Measurements from ENCODE around the gene PIP5K1B.

The PIP5K1B gene

DNA sequence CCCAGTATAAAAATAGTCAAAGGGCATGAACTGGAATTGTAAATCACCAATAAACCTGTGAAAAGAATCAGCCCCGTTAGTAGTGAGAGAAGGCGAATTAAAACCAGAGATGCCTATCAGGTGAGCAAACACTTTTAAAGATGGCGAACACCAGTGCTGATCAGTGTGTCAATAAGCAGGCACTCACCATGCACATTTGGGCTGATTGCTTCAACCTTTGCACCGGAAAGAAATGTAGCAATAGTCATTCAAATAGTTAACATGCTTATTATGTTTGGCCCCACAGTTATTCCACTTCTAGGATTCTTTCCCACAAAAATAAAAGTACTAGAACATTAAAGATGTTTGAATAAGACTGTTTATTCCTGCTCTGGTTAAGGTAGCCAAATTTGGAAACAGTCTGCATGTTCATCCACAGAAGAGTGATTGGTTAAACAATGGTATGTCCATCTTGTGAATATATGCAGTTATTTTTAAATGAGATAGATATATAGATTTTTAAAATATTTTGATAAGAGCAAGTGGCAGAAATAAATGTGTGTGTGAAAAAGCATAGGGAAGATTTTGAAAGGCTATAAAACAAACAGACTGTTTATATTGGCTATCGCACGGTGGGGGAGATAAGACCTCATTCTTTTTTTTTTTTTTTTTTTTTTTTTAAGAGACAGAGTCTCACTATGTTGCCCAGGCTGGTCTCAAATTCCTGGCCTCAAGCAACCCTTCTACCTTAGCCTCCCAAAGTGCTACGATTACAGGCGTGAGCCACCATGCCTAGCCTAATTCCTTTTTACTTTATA lies 112.2 kb downstream of the PIP5K1B start:
- DNase-seq (ENCODE audit: low spot score) = no peak

DNA sequence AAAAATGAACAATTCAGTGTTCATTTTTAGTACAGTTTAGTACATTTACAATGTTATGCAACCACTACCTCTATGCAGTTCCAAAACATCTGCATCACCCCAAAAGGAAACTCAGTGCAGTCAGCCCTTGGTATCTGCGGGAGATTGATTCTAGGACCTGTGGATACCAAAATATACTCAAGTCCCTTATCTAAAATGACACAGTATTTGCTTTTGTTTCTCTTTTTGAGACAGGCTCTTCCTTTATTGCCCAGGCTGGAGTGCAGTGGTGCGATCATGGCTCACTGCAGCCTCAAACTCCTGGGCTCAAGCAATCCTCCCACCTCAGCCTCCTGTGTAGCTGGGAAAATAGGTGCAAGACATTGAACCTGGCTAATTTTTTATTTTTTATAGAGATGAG lies 114.0 kb downstream of the PIP5K1B start:
- DNase-seq (ENCODE audit: low spot score) = no peak

DNA sequence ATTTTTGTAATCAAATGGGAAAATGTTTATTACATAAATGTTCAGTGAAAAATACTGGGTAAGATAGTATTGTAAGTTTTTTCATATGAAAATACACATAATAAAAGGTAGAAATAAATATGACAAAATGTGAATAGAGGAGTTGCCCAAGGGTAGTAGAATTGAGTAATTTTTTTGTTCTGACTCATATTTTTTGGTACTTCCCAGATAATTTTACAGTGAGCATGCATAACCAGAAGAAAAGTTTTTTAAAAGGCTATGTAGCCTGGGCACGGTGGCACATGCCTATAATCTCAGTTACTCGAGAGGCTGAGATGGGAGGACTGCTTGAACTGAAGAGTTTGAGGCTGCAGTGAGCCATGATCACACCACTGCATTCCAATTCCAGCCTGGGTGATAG lies 116.9 kb downstream of the PIP5K1B start:
- no peak for DNase-seq (ENCODE audit: low spot score)

DNA sequence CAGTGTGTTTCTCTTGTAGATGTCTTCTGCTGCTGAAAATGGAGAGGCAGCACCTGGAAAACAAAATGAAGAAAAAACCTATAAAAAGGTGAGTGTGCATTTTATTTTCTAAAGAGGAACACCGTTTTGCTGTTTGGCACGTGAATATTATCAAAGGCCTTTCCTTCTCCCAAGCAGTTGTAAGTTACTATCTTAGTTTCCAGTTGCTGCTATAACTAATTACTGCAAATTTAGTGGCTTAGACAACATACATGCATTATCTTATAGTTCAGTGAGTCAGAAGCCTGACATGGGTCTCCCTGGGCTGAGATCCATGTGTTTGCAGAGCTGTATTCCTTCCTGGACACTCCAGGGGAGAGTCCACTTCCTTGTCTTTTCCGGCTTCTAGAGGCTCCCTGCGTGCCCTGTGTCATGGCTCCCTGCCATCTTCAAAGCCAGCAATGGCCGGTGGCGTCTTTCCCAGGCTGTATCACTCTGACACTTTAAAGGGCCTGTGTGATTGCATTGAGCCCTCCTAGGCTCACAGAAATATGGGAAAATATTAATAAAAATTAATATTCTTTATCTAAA lies 117.6 kb downstream of the PIP5K1B start:
- DNase-seq (ENCODE audit: low spot score) = no peak

DNA sequence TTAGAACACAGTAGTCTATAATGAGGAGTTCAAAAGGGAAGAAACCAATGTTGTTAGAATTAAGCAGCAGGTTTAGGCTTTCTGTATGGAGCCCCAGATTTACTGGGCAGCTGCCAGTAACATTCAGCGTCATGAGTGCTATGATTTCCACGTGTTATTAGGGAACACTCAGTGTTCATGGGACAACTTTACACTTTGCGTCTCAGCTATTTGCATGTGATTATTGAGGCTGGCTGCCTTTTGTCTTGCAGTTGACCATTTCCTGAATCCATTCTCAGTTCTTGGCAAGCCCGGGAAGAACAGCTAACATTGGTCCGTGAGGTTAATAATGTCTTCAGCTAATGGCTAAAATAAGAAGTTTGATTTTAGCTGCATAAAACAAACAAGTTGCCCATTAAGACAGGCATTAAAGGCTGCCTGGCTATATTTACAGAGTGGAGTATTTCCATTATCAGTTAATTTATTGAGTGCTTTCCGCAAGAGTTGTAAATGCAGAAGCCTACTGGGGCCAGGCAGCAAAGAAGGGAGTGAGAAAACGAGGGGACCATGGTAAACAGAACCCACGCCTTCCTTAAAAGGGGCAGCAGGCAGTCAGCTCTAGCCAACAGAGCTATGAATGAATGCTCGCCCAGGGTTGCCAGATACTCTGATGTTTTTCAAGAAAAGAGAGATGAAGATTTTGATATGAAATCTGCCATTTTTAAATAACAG lies 120.9 kb downstream of the PIP5K1B start:
- no peak for DNase-seq (ENCODE audit: low spot score)

DNA sequence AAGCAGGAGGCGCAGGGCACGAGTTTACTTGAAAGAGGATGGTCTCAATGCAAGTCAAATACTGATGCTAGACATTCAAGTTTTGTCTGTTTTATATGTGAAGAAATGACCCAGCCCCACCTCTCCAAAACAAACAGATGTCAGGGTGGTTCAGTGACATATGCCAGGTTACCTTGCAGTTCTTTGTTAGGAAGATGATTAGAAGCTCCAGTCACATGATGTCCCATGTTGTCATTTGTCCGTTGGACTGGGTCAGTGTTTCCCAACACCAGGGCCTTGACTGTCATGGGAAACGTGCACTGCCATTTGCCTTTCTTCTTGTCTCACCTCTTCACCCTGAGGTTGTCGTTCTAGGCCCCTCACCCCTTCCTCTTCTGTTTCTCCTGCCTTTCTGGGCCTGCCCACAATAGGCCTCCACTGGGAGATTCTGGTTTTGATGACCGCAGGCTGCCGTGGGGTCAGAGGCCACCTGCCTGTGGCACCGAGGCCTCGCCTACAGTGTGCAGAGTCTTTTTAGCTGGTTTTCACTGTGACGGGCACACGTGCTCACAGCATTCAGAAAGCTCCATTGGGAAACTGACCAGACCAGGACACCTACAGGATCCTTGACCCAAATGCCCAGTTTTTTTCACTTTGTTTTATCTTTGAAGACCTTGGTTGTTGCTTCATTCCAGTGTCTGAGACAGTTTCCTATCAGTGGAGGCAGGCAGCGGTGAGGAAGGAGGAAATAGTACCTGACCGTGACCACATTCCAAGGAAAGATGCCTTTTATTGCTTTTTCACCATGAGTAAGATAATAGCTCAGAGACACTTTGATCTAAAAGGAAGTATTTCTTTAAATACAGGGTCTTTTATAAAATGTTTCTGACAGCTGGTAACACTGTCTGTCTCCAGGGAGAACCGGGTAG lies 123.1 kb downstream of the PIP5K1B start:
- DNase-seq (ENCODE audit: low spot score) = no peak

DNA sequence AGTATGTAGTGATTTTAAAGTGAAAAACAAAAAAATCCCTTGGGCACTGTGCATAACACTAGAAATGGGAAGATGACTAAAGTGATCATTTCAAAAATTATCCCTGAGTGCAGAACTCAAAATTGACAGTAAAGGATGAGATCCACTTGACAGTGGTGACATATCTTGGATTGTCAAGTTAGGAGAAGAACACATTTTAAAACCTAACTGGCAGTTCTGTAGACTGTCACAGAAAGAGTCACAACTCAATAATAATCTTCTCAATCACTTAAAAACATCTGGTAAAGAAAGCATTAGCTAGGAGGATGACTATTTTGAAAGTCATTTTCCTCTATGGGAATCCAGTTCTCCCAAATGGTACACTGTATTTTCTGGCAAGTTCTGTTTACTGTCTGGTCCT lies 127.1 kb downstream of the PIP5K1B start:
- no peak for DNase-seq (ENCODE audit: low spot score)

DNA sequence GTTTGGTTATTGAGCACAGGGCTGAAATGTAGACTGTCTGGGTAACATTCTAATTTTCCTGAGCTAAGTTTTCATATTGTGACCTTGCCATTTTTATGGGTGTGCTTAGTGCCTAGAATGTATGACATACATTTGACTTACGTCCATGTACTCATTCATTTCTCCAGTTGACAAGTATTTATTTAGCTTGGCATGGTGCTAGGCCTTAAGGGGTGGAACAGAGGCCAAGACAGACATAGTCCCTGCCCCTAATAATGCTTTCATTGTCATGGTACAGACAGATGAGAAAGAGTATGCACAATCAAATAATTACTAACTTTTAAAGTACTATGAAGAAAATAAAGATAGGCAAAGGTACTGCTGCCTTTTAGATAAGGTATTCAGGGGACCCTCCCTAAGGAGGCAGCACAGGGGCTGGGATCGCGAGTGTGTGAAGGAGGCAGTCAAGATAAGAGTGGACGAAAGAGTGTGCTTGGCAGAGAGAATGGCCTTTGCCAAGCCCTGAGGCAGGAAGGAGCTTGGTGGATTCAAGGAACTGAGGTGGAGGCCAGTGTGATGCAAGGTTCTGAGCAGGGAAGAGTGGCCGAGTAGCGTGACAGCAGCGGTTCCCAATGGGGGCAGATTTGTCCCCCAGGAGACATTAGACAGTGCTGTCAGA lies 128.0 kb downstream of the PIP5K1B start:
- peak; percentile 8 for DNase-seq (ENCODE audit: low spot score)

DNA sequence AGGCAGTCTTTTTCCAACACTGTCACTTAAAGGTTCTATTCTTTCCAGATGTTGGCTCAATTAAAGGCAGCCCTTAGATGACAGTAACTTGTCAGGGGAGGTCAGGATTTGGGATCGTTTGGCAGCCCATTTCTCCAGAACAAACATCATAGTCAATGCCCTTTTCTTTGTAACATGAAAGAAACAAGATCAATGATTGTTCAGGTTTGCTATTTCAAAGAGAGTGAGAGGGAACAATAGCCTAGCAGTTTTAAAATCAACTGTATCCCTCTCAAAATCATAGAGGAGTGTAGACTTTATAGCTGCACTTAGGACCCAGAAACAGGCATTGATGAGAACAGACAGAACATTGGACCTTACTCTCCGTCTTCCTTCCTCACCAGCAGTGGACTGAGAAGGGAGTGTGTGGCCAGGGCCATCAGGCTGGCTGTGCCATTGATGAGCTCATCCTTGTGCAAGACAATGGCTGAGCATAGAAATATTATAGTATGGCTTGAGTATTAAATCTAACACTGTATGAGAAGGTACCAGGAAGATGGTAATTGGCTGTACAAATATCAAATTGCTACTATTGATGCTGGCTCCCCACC lies 130.0 kb downstream of the PIP5K1B start:
- no peak for DNase-seq (ENCODE audit: low spot score)

DNA sequence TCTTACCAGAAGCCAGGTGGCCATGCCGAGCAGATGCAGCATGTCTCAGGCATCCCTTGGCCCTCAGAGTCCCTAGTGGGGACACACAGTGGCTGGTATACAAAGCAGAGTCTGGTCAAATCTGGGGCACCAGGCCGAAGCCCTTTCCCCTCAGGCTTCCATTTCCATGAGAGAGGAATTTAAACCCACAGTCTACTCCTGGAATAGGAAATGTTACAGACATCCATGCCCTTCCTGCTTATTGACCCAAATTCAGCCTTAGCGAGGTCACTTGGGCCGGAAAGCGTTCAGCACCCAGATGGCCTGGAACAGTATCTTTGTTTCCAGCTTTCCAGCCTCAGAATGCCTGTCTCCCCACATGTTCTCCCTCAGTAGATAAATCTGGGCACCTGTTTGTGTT lies 131.7 kb downstream of the PIP5K1B start:
- DNase-seq (ENCODE audit: low spot score) = no peak

DNA sequence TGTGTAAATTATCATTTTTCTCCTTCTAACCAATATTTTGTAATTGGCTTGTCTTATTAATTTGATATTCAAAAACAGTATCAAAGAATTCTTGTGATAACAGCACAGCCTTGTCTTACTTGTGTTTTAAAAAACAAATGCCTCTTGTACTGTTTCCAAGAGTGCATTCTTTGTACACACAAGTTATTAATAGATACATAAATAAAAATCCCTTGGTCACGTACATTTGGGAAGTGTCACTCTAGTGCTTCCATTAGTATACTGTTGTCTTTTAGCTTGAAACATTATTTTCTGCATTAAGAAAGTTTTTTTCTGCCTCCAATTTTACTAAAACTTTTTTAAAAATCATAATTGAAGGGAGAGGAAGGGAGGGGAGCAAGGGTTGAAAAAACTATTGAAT lies 133.2 kb downstream of the PIP5K1B start:
- DNase-seq (ENCODE audit: low spot score) = no peak

DNA sequence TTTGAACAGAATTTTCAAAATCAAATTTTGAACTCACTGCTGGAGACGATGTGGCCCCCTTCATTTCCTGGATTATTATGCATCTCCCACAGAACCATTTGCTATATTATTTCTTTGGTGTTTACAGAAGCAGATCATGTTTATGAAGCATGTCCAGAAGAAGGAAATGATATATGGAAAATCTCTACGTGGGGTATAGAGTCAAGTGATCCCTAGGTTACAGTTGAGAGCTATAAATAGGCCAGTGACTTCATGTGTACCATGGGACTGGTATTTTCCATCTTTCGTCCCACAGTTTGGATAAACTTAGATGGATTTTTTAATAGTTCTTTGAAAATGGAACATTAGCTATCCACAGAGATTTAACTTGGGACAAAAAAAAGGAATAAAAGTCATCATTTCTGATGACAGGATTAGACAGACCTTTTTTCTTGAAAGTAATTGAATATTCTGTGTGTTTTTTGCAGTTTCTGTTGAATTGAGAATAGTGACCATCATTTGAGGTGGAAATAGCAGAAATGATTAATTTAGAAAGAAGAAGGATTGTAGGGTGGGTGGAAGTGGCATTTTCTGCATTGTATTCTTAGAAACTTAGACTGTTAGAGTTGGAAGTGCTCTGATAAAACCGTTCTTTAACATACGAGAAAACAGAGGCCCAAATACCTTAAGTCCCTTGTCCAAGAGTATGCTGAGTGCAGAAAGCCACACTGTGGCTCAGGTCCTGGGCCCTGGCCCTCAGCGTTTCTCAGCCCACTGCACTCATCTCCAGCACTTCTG lies 136.4 kb downstream of the PIP5K1B start:
- no peak for DNase-seq (ENCODE audit: low spot score)

DNA sequence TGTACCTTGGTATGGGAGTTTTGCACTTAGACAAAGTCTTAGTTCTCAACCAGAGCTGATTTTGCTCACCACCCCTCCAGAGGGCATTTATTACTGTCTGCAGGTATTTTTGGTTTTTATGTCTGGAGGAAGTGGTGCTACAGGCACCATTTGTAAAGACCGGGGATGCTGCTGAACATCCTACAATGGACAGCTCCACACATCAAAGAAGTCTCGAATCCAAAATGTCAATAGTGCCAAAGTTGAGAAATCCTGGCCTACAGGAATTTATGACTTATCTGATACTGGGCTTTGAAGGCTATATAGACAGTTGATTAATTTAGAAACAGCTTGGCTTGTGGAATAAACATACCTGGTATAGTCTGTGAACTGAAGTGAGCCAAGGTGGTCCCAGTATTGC lies 137.5 kb downstream of the PIP5K1B start:
- no peak for DNase-seq (ENCODE audit: low spot score)

DNA sequence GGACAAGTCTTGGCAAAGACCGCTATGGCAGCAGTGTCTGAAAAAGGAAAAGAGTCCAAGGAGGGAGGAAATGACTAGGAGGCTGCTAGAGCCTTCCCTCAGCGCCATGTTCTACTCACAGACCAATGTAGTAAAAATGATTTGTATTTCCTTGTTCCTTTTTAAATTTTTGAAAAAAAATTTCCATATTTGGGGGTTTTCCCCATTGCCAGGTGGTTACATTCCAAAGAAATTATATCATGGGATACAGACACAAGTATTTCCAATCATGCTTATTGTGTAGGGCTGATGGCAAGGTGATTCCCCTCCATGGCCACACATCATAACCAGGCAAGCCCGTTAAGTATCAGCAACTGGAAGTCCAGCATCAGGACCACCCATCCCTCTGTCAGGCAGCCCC lies 138.2 kb downstream of the PIP5K1B start:
- no peak for DNase-seq (ENCODE audit: low spot score)

DNA sequence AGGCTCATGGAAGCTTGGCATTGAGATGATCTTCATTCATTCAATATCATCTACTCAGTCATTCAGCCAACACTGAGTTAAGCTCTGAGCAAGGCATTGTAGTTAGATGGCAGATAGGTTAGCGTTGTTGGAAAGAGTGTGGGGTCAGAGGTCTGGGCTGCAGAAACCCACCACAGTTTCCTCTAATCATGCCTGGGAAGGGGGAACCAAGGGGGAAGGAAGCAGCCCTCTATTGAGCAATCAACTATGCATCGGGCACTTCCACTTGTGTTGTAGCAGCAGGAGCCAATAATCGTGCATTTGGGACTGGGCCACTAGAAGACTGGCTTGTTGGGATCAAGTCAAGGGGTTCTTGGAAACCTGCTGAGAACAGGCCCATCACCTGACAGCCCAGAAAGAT lies 139.1 kb downstream of the PIP5K1B start:
- DNase-seq (ENCODE audit: low spot score) = no peak

DNA sequence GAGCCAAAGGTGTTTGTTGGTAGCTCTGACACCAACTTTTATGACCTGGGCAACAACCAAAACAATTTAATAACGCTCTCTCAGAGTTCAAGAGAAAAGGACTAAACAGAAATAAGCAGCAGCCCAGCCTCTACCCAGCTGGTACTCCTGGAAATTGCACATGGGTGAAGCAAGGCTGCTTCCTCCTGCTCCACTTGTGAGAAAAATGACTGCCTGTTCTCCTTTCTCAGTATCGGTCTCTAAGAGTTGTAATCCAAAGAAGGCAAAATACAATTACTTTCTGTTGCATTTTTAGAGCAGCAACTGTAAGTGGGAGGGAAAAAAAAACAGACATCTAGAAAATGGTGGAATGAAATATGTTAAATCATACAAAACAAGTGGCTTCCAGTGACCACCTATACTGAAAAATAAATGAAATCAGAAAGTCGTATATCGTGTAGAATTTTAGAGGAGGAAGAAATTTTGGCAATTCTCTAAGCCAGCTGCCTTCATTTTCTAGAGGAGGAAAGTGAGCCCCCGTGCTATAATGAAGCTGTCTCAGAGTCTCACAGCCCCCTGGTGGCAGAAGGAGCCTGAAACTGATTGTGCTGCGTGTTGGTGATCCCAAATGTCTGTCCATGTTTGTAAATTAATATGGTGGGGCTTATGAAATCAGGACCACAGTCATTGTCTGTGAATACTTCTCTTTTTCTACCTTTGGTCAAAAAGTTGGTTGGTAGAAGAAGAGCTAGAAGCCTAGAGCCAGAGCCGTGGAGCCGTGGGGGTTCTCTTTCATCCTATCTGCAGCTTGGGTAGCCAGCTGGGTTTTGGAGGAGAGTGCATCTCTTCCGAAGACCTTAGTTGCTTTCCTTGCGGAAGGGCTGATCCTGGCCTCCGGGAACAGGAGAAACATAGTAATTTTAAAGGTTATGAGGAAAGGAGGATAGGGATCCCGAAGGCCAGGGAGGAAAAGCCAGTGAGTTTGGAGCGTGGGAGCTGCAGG lies 139.9 kb downstream of the PIP5K1B start:
- DNase-seq (ENCODE audit: low spot score) = peak; percentile 8

DNA sequence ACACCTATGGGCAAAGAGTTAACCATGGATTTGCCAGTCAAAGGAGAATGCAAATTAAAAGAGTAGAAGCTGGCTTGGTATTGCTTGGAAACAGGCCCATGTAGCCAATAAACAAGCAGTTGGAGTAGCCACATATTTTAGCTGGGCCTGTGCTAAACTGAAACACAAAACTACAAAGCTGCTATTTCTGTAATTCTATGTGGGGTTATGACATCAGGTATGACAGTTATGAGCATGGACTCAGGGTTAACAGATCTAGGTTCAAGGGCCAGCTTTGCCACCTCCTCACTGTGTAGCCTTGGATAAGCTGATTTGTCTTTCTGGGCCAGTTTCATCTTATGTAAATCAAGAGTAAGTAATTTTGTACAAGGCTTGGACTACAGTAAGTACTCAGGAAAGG lies 142.7 kb downstream of the PIP5K1B start:
- no peak for DNase-seq (ENCODE audit: low spot score)

DNA sequence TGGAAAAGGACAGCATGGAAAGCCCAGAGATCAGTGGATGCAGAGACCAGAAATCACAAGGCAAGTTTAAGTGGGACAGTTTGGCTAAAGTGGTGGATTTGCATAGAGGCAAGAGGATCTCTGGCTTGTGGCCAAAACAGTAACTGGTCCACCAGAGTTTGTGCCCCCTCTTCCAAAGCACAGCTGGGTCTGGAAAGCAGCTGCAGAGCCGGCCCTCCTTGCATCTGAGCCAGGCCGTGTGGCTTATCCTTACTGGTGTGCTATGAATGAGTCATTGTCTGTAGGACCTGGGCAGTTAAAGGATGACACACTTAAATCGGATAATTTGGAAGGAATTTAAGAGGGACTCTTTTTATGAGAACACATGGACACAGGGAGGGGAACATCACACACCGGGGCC lies 146.6 kb downstream of the PIP5K1B start:
- DNase-seq (ENCODE audit: low spot score) = peak; percentile 13

DNA sequence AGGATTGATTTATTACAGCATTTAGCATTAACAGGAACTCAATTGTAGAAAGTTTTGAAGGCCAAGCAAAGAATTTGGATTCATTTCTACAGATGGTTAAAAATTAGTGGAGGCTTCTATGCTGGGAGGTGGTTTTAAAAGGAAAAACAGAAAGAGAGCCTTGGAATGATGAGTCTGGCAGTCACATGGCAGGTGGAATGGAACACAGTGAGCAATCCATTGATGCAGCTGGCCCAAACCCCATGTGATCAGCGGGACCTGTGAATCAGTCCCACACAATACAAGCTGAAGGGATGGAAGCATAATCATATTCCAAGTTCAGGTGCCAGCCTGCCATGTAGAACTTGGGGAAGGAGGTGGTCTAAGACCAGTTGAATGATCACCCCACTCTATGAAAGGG lies 147.9 kb downstream of the PIP5K1B start:
- DNase-seq (ENCODE audit: low spot score) = no peak

All from COLO829 (cell line).